Breast epithelium (tissue), 3 donors: Measurements from ENCODE around the gene ATMIN.

Experiments
- POLR2AphosphoS5 ChIP-seq, 3 donors: sonication (generic); formaldehyde crosslinking; IDR thresholded peaks; one replicate each; pipeline ENCODE4 v1.6.1; 2017; ENCODE audit warnings: antibody characterized with exemption in 3 of 3
- TF ChIP-seq, protein P1 (sequence below), 3 donors: fragments of 450-650 bp; IDR thresholded peaks; one replicate each; pipeline ENCODE4 v1.5.1; 2016 to 2017; ENCODE audit warnings: antibody characterized with exemption in 3 of 3, mild to moderate bottlenecking in 3 of 3, moderate library complexity in 3 of 3

DNA sequence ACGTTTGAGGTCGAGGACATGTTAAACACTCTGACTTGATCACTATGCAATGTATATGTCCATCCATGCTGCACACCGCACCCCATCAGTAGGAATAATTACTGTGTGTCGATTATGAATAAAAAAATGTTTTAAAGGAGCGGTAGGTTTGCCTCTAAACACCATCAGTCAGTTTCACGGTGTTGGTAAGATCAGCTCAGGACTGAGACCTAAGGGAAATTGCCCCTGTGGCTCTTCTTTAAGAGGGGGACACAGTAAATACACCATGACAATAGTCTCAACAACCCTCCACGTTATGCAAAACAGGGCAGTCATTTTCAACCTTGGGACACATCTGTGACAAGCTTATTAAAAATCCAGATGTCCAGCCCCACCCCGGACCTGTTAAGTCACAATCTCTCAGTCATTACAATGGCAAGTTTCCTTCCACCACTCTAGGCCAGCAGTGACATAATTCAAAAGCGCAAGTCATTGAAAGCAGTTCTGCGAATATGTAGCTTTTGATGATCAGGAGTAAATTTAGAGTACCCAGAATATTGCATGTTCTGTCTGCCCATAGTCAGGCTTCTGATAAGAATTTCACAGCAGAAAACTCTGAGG is 1.2 kb downstream of the ATMIN start:
- no peak for TF ChIP-seq POLR2AphosphoS5 (IDR thresholded peaks at IDR 0.05)
- TF ChIP-seq, protein P1, sequence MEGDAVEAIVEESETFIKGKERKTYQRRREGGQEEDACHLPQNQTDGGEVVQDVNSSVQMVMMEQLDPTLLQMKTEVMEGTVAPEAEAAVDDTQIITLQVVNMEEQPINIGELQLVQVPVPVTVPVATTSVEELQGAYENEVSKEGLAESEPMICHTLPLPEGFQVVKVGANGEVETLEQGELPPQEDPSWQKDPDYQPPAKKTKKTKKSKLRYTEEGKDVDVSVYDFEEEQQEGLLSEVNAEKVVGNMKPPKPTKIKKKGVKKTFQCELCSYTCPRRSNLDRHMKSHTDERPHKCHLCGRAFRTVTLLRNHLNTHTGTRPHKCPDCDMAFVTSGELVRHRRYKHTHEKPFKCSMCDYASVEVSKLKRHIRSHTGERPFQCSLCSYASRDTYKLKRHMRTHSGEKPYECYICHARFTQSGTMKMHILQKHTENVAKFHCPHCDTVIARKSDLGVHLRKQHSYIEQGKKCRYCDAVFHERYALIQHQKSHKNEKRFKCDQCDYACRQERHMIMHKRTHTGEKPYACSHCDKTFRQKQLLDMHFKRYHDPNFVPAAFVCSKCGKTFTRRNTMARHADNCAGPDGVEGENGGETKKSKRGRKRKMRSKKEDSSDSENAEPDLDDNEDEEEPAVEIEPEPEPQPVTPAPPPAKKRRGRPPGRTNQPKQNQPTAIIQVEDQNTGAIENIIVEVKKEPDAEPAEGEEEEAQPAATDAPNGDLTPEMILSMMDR (IDR thresholded peaks at IDR 0.05), result no peak
